OCI-LY3 (cell line): ENCODE measurements around the gene PCNX2.
"Not testable (repeated sequence)": the region's sequence is repeated elsewhere in the genome, so short reads cannot be mapped to it uniquely, and the experiment has no call there.

ENCODE experiments used
- H2AFZ ChIP-seq: fragments of 200-600, 300-600 bp; shearing (Covaris generic); 2 replicates; pipeline ENCODE4 v1.6.0; 2014; ENCODE audit warnings: antibody characterized with exemption, low read depth, low read length
- H3K27ac ChIP-seq: fragments of 200-600, 300-600 bp; sonication (generic); 2 replicates; pipeline ENCODE4 v1.5.1; 2014; ENCODE audit warnings: mild to moderate bottlenecking, low read length, moderate library complexity, mixed read lengths
- H3K27me3 ChIP-seq: fragments of 200-600, 300-600 bp; sonication (generic); 2 replicates; pipeline ENCODE4 v1.6.1; 2014; ENCODE audit warnings: low read depth, low read length, mixed read lengths
- H3K36me3 ChIP-seq: fragments of 200-600, 300-600 bp; sonication (generic); replicated peaks from 2 replicates; pipeline ENCODE3; 2014; ENCODE audit warnings: low read depth, low read length, mixed read lengths
- H3K4me1 ChIP-seq: fragments of 300-600, 200-600 bp; sonication (generic); 2 replicates; pipeline ENCODE4 v1.6.1; 2014; ENCODE audit warnings: low read length, mixed read lengths
- H3K4me2 ChIP-seq: fragments of 200-600, 300-600 bp; sonication (generic); 2 replicates; pipeline ENCODE4 v1.6.1; 2014; ENCODE audit warnings: low read length, mixed read lengths
- H3K4me3 ChIP-seq: fragments of 300-600, 200-600 bp; sonication (generic); 2 replicates; pipeline ENCODE4 v1.5.1; 2014; ENCODE audit warnings: antibody characterized with exemption, mild to moderate bottlenecking, low read length, moderate library complexity
- H3K79me2 ChIP-seq: fragments of 300-600, 200-600 bp; shearing (Covaris generic); 2 replicates; pipeline ENCODE4 v1.6.1; 2014; ENCODE audit warnings: mild to moderate bottlenecking, low read length, mixed read lengths
- H3K9ac ChIP-seq: fragments of 300-600, 200-600 bp; shearing (Covaris generic); 2 replicates; pipeline ENCODE4 v1.6.0; 2014; ENCODE audit warnings: mild to moderate bottlenecking, low read length, moderate library complexity
- H3K9me3 ChIP-seq: fragments of 200-600, 300-600 bp; shearing (Covaris generic); 2 replicates; pipeline ENCODE4 v1.6.1; 2014; ENCODE audit warnings: low read length, mixed read lengths; ENCODE audit not compliant: insufficient read depth
- H4K20me1 ChIP-seq: fragments of 200-600, 300-600 bp; sonication (generic); 2 replicates; pipeline ENCODE4 v1.6.1; 2016; ENCODE audit warnings: low read length, mixed read lengths; ENCODE audit not compliant: insufficient read depth
- CTCF ChIP-seq: fragments of 200-600, 300-600 bp; sonication (generic); IDR thresholded peaks from 2 replicates; pipeline ENCODE4 v1.5.1; 2014; ENCODE audit warnings: antibody characterized with exemption, low read length, low read depth
- EZH2phosphoT487 ChIP-seq: fragments of 200-600 bp; shearing (Covaris generic); IDR thresholded peaks from 2 replicates; pipeline ENCODE4 v1.6.1; 2018; ENCODE audit warnings: antibody characterized with exemption, mixed run types, low read depth

The PCNX2 gene

DNA sequence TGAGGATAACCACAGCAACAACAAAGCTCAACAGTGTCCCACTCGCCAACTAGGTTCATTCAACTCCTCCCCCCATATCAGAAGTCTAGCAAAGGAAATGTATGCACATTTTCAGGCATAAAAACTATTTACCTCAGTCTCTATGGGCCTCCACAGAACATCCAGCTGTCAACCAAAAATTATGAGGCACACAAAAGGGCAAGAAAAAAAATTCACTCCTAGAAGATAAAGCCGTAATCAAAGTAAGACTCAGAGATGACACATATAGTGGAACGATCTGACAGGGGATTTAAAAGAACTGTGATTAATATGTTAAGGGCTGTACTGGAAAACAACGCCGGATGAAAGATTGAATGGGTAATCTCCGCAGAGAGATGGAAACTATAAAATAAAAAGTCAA lies 186.4 kb downstream of the PCNX2 start:
- Histone ChIP-seq H3K9me3 (no peaks in the 10 kb centered on the region), H3K27me3 (no peaks in the 10 kb centered on the region), H3K4me2 (no peak overlapping the region), H3K4me3 (no peak overlapping the region), H4K20me1 (no peaks in the 10 kb centered on the region), H3K27ac (no peak overlapping the region), H3K4me1 (no peaks in the 10 kb centered on the region), H3K9ac (no peak overlapping the region), H3K79me2 (no peaks in the 10 kb centered on the region), H3K36me3 (no peaks in the 10 kb centered on the region), H2AFZ (no peak overlapping the region)
- TF ChIP-seq EZH2phosphoT487 = no peak

- H3K9me3 ChIP-seq, H3K36me3 ChIP-seq, H3K27me3 ChIP-seq, H3K4me3 ChIP-seq, H3K4me2 ChIP-seq, H3K79me2 ChIP-seq, H3K9ac ChIP-seq, H4K20me1 ChIP-seq, H3K27ac ChIP-seq, H3K4me1 ChIP-seq, H2AFZ ChIP-seq: not testable (repeated sequence)
Measured at GRCh38 chr1:233107716-233108130, 187.8 kb downstream of the PCNX2 start.

GRCh38 chr1:233107130-233107660 lies 188.3 kb downstream of the PCNX2 start:
- Histone ChIP-seq H4K20me1 (no peaks in the 10 kb centered on the region), H3K4me2 (no peak overlapping the region), H3K27ac (no peak overlapping the region)

DNA sequence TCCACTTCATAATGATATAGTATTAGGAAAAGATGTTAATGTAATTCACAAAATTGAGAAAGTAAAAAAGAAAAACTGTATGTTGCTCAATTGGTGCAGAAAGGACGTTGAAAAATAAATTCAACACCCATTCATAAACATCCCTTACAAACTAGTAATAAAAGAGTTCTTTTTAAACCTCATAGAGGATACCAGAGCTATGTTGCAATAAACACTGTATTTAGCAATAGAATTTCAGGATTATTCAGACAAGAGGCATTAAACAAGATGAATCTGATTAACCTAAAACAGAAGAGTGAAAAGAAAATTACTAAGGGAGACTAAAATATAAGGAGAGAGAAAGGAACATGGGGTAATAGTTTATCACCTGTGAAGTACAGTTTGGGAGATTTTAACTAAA lies 190.3 kb downstream of the PCNX2 start:
- Histone ChIP-seq H3K9ac (no peak overlapping the region), H3K9me3 (no peaks in the 10 kb centered on the region), H3K4me1 (peaks cover 9% of the 10 kb centered on the region), H3K4me2 (no peak overlapping the region), H2AFZ (no peak overlapping the region), H3K27ac (no peak overlapping the region), H3K79me2 (no peaks in the 10 kb centered on the region), H3K36me3 (no peaks in the 10 kb centered on the region), H3K4me3 (no peak overlapping the region), H3K27me3 (no peaks in the 10 kb centered on the region), H4K20me1 (no peaks in the 10 kb centered on the region)
- TF ChIP-seq CTCF (no peak), EZH2phosphoT487 (no peak)

More at GRCh38 chr1:233107130-233107660, 188.3 kb downstream of the PCNX2 start:
- H3K4me1 ChIP-seq = peaks cover 8% of the 10 kb centered on the region
- H3K27me3 ChIP-seq = no peaks in the 10 kb centered on the region
- no peak overlapping the region for H3K4me3 ChIP-seq
- H3K9me3 ChIP-seq = no peaks in the 10 kb centered on the region
- H3K36me3 ChIP-seq = no peaks in the 10 kb centered on the region
- H3K9ac ChIP-seq = no peak overlapping the region
- H2AFZ ChIP-seq = no peak overlapping the region
- no peaks in the 10 kb centered on the region for H3K79me2 ChIP-seq
- TF ChIP-seq CTCF (no peak), EZH2phosphoT487 (no peak)

DNA sequence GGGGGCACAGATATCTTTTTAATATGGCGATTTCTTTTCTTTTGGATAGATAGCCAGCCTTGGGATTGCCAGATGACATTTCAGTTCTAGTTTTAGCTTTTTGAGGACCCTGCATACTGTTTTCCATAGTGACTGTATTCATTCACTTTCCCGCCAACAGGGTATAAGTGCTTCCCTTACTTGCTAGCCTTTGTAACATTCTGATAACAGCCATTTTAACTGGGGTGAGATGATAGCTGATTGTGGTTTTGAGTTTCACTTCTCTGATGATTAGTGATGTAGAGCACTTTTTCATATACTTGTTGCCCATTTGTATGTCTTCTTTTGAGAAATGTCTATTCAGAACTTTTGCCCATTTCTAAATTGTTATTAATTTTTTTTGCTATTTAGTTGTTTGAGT lies 193.2 kb downstream of the PCNX2 start:
- no peak overlapping the region for H3K4me2 ChIP-seq
- H3K4me3 ChIP-seq = no peak overlapping the region
- no peaks in the 10 kb centered on the region for H3K79me2 ChIP-seq
- H3K27me3 ChIP-seq = no peaks in the 10 kb centered on the region
- no peak for TF ChIP-seq CTCF
- no peak for TF ChIP-seq EZH2phosphoT487
- no peak overlapping the region for H3K9ac ChIP-seq
- H3K9me3 ChIP-seq = no peaks in the 10 kb centered on the region
- H4K20me1 ChIP-seq = no peaks in the 10 kb centered on the region
- H3K4me1 ChIP-seq = peaks cover 15% of the 10 kb centered on the region
- no peak overlapping the region for H3K27ac ChIP-seq
- H3K36me3 ChIP-seq = no peaks in the 10 kb centered on the region
- H2AFZ ChIP-seq = no peak overlapping the region
